HG03025 (cell line): ENCODE results near the gene POLR3GL.
A peak's percentile ranks its signal among the peaks of the same experiment; 100 is the strongest.

Experiments used
- ATAC-seq: cut with Tn5 transposase; IDR thresholded peaks from one replicate; pipeline ENCODE4 v1.9.1; 2021; ENCODE audit warnings: mild to moderate bottlenecking, moderate library complexity; ENCODE audit not compliant: unreplicated experiment, low FRiP score

Gene POLR3GL

DNA sequence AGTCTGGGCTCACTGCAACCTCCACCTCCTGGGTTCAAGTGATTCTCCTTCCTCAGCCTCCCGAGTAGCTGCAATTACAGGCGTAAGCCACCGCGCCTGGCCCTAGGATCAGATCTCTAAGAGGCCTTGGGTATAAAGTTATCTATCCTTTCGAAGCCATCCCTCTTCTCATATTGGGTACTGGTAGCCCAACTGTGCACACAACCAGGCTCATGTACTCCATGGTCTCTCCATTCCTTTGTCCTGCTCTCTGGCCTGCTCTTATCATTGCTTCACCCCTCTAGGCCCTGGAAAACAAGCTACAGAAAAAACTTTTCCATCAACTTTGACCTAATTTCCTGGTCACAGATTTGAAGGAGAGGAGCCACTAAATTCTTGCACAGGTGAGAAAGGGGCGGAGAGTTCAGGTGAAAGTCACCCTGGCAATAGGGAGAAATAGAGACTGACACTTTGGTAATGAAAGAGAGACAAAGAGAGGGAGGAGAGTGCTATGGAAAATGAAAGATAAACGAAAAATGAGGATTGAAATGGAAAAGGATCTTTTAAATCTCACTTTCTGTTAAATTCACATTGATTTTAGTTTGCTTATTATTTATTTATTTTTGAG lies 25.9 kb downstream of the POLR3GL start:
- no peak for ATAC-seq

DNA sequence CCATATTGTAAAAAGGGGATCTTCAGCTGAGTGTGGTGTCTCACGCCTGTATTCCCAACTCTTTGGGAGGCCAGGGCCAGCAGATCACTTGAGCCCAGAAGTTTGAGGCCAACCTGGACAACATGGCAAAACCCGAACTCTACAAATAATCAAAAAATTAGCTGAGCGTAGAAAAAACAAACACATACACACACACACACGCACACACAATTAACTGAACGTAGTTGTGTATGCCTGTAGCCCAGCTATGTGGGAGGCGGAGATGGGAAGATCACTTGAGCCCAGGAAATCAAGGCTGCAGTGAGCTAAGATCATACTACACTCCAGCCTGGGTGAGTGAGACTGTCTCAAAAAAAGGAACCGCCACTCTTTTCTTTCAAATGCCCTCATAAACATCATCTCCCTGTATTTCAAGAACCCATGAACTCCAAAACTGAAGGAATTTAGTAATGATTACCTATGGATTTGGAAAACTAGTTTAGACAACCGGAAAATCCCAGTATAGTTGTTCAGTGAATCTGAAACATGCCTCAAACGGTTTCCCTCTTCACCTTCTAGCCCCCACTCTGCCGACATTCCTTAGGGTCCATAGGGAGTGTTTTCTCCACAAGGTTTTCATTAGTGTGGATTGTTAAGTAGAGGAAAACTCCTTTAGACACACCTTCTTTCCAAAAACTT lies 27.4 kb downstream of the POLR3GL start:
- no peak for ATAC-seq

DNA sequence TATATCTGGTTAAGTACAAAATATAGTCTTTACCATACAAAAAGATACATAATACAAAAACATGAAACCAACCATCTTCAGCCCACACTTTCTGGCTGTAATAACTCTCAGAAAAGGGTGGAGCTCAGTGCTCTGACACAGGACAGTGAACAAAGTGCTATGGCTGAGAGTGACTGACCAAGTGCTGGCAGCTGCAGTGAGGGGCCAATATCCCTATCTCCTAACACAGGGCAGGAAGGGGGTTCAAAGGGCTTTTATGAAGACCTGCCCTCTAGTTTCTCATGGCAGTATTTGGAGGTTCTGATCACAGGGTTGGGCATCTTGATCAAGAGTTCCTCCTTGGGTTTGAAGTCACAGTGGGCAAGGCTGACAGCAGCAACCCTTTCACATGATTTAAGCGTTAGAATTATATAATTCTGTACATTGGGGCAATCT lies 28.0 kb downstream of the POLR3GL start:
- no peak for ATAC-seq

DNA sequence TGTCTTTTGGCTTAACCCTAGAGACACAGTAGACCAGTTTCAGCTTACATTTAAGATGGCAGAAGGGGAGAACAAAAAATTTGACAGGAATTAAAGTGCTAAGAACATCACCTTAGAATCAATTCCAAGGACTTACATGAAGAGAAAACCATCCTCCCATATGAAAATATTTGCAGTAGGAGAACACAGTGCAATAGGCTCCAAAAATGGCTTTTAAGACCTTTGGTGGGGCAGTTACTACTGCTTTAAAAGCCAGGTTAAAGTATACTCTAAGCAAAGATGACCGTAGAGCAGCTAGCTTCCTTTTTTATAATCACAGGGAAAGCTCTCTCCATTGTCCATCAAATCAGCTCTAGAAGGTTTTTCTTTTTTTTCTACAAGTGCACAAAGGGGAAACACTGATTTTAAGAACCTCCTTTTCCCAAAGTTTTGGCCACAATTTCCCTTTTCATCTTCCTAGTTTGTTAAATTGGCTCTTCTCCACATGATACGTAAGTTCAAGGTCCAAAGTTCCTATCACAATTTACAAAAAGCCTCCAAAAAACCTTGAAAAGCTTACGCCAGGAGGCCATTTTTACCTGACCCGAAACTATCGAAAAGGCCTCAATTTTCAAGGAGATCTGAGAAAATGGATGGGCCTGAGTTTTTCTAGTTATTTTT lies 28.6 kb downstream of the POLR3GL start:
- no peak for ATAC-seq

GRCh38 chr1:145993618-145994390 lies 29.3 kb downstream of the POLR3GL start:
- no peak for ATAC-seq

GRCh38 chr1:145994391-145995120 lies 30.1 kb downstream of the POLR3GL start:
- ATAC-seq = no peak

GRCh38 chr1:145995148-145995881 lies 30.8 kb downstream of the POLR3GL start:
- ATAC-seq = no peak

DNA sequence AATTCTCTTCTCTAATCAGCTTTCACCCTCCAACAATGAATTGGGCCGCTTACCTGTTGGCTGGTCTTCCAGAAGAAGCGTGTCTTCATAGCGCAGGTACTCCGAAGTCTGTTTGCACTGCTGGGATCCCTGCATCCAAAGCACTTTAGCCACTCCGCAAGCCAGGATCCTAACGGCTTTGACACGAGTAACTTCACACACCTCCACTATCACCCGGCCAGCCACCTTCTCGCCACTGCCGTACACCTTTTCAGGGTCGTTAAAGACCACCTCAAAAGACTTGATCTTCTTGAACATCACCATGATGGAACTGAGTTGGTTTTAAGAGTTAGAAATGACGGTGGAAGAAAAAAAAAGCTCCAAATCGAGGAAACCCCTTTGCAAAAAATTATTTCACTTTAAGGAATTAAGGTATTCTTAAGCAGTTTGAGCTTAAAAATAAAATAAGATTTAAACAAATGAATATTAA lies 31.5 kb downstream of the POLR3GL start:
- no peak for ATAC-seq

DNA sequence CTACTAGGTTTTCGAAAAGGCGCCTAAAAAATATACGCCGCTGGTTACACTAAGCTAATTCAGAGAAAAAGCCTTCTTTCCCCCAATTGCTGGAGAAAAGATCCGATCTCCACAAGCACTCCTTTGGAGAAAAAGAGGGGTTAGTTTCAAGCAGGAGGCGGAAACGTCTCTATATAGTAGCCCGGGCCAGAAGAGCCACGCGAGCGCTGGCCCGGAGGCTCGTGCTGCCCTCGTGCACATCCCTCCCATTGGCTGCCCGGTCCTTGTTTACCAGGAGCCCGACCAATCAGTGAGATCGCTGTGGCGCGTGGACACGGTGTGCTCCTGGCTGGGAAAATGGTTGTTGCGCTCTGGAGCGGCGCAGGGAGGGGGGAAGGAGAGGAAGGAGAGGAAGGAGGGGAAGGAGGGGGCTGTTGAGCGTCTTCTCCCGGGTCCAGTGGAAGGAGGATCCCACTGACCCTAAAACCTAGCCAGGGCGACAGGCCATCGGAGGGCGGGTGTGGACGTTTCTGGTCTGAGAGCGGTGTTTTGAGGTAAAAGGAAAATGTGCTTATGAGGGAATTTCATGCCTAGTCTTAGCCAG lies 32.0 kb downstream of the POLR3GL start, which contains the start of gene TXNIP:
Gene TXNIP, minus strand, starts transcription at position 147 of the 583 bp plus-strand sequence. CDS start 313 bp downstream, outside the sequence.
- ATAC-seq = peak; percentile 77

GRCh38 chr1:145997016-145997717 lies 32.7 kb downstream of the POLR3GL start:
- peak; percentile 25 for ATAC-seq

DNA sequence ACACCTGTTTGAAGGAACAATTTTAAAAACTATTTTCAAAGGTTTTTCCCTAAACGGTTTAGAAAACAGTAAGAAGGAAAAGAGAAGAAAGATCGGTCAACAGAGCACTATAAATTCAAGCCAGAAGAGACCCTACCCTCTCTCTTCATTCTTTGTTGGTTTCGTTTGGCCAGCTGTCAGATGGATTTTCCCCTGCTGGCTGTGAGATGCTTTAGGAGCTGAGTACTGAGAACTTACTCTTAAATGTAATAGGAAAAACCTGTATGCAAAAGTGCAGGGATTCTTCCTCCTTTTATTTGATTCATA lies 33.2 kb downstream of the POLR3GL start:
- no peak for ATAC-seq

GRCh38 chr1:145999321-146000024 lies 35.0 kb downstream of the POLR3GL start:
- no peak for ATAC-seq

- no peak for ATAC-seq
Measured at GRCh38 chr1:146001709-146002108, 37.2 kb downstream of the POLR3GL start.

GRCh38 chr1:146007489-146008133 lies 43.1 kb downstream of the POLR3GL start:
- no peak for ATAC-seq

DNA sequence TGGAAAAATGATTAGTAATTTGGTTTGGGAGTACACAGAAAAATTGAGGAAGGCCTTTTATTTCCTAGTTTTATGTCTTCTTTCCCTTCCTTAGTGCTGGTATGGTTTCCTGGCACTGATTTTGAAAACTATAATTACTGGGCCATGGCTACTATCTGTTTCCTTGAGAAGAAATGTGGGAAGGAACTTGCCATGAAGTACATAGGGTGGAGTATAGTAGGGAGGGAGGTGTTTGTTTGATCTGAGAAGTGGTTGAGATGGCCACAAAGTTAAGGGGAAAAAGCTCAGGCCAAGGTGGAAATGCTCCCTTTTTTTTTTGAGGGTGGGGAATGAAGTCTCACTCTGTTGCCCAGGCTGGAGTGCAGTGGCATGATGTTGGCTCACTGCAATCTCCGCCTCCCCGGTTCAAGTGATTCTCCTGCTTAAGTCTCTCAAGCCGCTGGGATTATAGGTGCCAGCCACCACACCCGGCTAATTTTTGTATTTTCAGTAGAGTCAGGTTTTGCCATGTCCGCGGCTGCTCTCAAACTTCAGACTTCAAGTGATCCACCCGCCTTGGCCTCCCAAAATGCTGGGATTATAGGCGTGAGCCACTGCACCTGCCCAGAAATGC lies 45.7 kb downstream of the POLR3GL start:
- no peak for ATAC-seq

DNA sequence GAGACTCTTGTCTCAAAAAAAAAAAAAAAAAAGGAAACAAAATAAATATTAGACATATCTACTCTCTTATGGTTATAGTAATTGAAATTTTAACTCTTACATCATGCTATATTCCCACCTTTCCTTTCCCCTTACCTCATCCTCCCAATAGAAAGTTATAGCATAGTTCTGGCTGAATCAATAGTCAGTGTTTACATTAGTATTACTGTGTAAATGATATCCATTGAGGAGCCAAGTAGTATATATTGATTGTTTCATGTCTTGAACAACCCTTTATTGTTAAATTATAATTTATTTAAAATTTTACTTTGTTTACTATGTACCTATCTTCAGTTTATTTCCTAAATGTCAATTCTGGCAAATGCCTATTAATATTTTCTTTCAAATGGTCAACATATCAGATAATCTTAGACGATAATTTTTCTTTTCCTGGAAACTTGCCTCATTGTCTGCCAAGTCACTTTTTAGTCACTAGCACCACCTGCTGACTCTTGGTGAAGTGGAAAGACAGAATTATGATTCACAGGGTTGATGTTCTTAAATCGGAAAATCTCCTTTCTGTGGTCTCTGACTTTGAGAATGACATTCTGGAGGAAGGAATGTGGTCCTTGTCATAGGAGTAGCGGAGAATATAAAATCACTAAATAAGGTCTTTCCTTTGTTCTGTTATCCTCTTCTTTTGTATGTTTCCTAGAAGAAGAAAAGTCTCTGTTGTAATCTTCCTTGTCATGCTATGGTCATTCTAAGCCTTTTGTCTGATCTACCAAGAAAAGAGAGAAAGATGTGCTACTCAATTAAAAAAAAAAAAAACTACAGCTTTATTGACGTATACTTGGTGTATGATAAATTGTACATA lies 48.4 kb downstream of the POLR3GL start:
- no peak for ATAC-seq
